K562 (cell line): ENCODE data around the gene TFF1. TPM values are rescaled to one million over a fixed set of nuclear protein-coding genes. Genes with fewer than 3 reads are reported as not detected.

Experiments
- ATAC-seq: fragments of 200-7000 bp; cut with Tn5 transposase; 3 replicates; pipeline ENCODE4 v1.9.1; 2020; ENCODE audit warnings: moderate library complexity
- BruUV-seq: library from RNA; stranded (reverse); fragments of 400-500 nt; replicated peaks from 2 replicates; lab custom pipeline; 2021; lab: Mats Ljungman, UMichigan
- CTCF ChIA-PET: fragments of 300-600 bp; formaldehyde crosslinking; extraction: SDS; loops from one replicate; lab custom pipeline; 2021; ENCODE audit warnings: low intra/inter-chr PET ratio; lab: Yijun Ruan, JAX
- POLR2A ChIA-PET: fragments of 300-600, 350-650 bp; sonication (Branson Sonifier 250); formaldehyde crosslinking; extraction: SDS; loops from one replicate; lab custom pipeline; 2021; ENCODE audit warnings: antibody characterized with exemption, inconsistent platforms; lab: Yijun Ruan, JAX
- DNase-seq, 4 experiments: peaks; one replicate each; pipeline versions ENCODE4 v3.0.0 to v3.0.0-alpha.2; 2011 to 2018; ENCODE audit warnings: low spot score in 3 of 4, mixed read lengths in 3 of 4; ENCODE audit errors: extremely low read depth in 1 of 4
- FAIRE-seq: peaks from 2 replicates; lab custom pipeline; 2011; peaks lifted over from hg19 to GRCh38; lab: Jason Lieb, UNC
- H2AFZ ChIP-seq: 2 replicates; pipeline ENCODE4 v1.6.0; 2011; ENCODE audit warnings: low read depth, low read length, control low read depth, inconsistent platforms
- H3K27ac ChIP-seq: fragments of 200-600 bp; 3 replicates; pipeline ENCODE4 v1.8.0; 2011; ENCODE audit warnings: low read depth, mild to moderate bottlenecking, control low read depth, inconsistent platforms, low read length, moderate library complexity, mixed read lengths; ENCODE audit errors: extremely low read depth
- H3K27me3 ChIP-seq, 2 experiments: fragments of 300-600 bp in 1 of 2; 2 replicates in 1 of 2; 3 replicates in 1 of 2; pipeline versions ENCODE4 v1.6.0 to v1.8.0; 2011; ENCODE audit warnings: inconsistent platforms in 2 of 2, low read length in 2 of 2, mild to moderate bottlenecking in 1 of 2, mixed read lengths in 1 of 2, moderate library complexity in 1 of 2; ENCODE audit not compliant: control insufficient read depth in 2 of 2, insufficient read depth in 2 of 2
- H3K36me3 ChIP-seq: fragments of 300-600 bp; 3 replicates; pipeline ENCODE4 v1.8.0; 2011; ENCODE audit warnings: mild to moderate bottlenecking, low read length, inconsistent platforms; ENCODE audit not compliant: control insufficient read depth, insufficient read depth
- H3K4me1 ChIP-seq, 2 experiments: fragments of 200-600 bp in 1 of 2; replicated peaks in 1 of 2; 2 replicates in 1 of 2; 3 replicates in 1 of 2; pipeline versions ENCODE4 v1.5.1 to v1.8.0; 2011; ENCODE audit warnings: inconsistent platforms in 2 of 2, low read length in 2 of 2, mild to moderate bottlenecking in 1 of 2, mixed read lengths in 1 of 2, moderate library complexity in 1 of 2; ENCODE audit not compliant: control insufficient read depth in 2 of 2, insufficient read depth in 2 of 2
- H3K4me2 ChIP-seq: 2 replicates; pipeline ENCODE4 v1.6.1; 2011; ENCODE audit warnings: low read length, control low read depth, inconsistent platforms, mixed read lengths; ENCODE audit not compliant: insufficient read depth
- H3K4me3 ChIP-seq: fragments of 200-600 bp; sonication (generic), shearing (Covaris generic); 2 replicates; pipeline ENCODE4 v1.5.1; 2016; ENCODE audit warnings: control low read depth, inconsistent platforms
- H3K79me2 ChIP-seq: fragments of 200-600 bp; 3 replicates; pipeline ENCODE4 v1.8.0; 2011; ENCODE audit warnings: low read length, inconsistent platforms; ENCODE audit not compliant: control insufficient read depth, insufficient read depth
- H3K9ac ChIP-seq, 2 experiments: 2 replicates each; pipeline versions ENCODE4 v1.6.0 to v1.6.1; 2011; ENCODE audit warnings: low read depth in 2 of 2, low read length in 2 of 2, control low read depth in 1 of 2, inconsistent platforms in 1 of 2, mild to moderate bottlenecking in 1 of 2, mixed read lengths in 1 of 2; ENCODE audit not compliant: insufficient read depth in 1 of 2
- H3K9me1 ChIP-seq: one replicate; pipeline ENCODE4 v1.6.0; 2011; ENCODE audit warnings: inconsistent platforms, mild to moderate bottlenecking, low read length, moderate library complexity; ENCODE audit not compliant: control insufficient read depth, insufficient read depth
- H3K9me3 ChIP-seq: replicated peaks from 2 replicates; pipeline ENCODE4 v1.5.1; 2011; ENCODE audit warnings: low read depth, low read length, inconsistent platforms; ENCODE audit not compliant: control insufficient read depth, insufficient read depth
- H4K20me1 ChIP-seq: replicated peaks from 2 replicates; pipeline ENCODE4 v1.6.1; 2011; ENCODE audit warnings: low read length, inconsistent platforms, mixed read lengths; ENCODE audit not compliant: control insufficient read depth, insufficient read depth
- CEBPG ChIP-seq, 3 experiments: fragments of 200-800 bp in 1 of 3; sonication (Bioruptor generic) in 1 of 3; sonication (generic) in 1 of 3; formaldehyde crosslinking in 1 of 3; IDR thresholded peaks in 2 of 3; conservative IDR thresholded peaks in 1 of 3; 2 replicates each; pipeline versions ENCODE4 v1.6.1 to v1.8.0; 2016 to 2022; ENCODE audit warnings: missing compliant biosample characterization in 2 of 3, missing genetic modification characterization in 2 of 3, mild to moderate bottlenecking in 1 of 3, missing genetic modification reagents in 1 of 3
- HDAC2 ChIP-seq: fragments of 450-650 bp; IDR thresholded peaks from 2 replicates; pipeline ENCODE4 v1.6.1; 2016; ENCODE audit warnings: mild to moderate bottlenecking
- MYBL2 ChIP-seq, 2 experiments: fragments of 450-650 bp in 1 of 2; sonication (generic) in 1 of 2; formaldehyde crosslinking in 1 of 2; IDR thresholded peaks; 2 replicates each; pipeline versions ENCODE4 v1.6.1 to v1.8.1; 2017 to 2022; ENCODE audit warnings: borderline replicate concordance in 1 of 2, inconsistent platforms in 1 of 2, low read depth in 1 of 2, mild to moderate bottlenecking in 1 of 2, missing genetic modification reagents in 1 of 2, moderate library complexity in 1 of 2
- TAF15 ChIP-seq: fragments of 200-400 bp; formaldehyde crosslinking; IDR thresholded peaks from 2 replicates; pipeline ENCODE4 v1.6.1; 2017; ENCODE audit warnings: mild to moderate bottlenecking, low read depth, low read length, moderate library complexity
- TBP ChIP-seq: optimal IDR thresholded peaks from 2 replicates; pipeline ENCODE3; 2011; ENCODE audit warnings: low read depth, low read length, improper control_type of control experiment
- TOE1 ChIP-seq, 2 experiments: fragments of 450-650 bp in 1 of 2; sonication (generic) in 1 of 2; formaldehyde crosslinking in 1 of 2; IDR thresholded peaks; 2 replicates each; pipeline versions ENCODE4 v1.7.1 to v1.8.0; 2016 to 2022; ENCODE audit warnings: borderline replicate concordance in 2 of 2, mild to moderate bottlenecking in 2 of 2, antibody characterized with exemption in 1 of 2, inconsistent platforms in 1 of 2, low read depth in 1 of 2, missing genetic modification reagents in 1 of 2, moderate library complexity in 1 of 2
- ZNF584 ChIP-seq: fragments of 200-800 bp; sonication (Bioruptor generic); IDR thresholded peaks from 2 replicates; pipeline ENCODE4 v1.6.1; 2016; ENCODE audit warnings: low read depth, mild to moderate bottlenecking, missing genetic modification characterization, missing compliant biosample characterization
- WGBS: fragments of 100-300 bp; shearing (Covaris generic); methylation state at CpG from one replicate; pipeline ENCODE4 v1.1.6; 2016; ENCODE audit warnings: low coverage, mixed read lengths; ENCODE audit not compliant: insufficient coverage; ENCODE audit errors: missing lambda C conversion rate; 5-methylcytosine and 5-hydroxymethylcytosine counted together
- in situ Hi-C: fragments of 300-500 bp; cut with MboI; formaldehyde crosslinking; loops from 4 replicates; pipeline ENCODE4 v1.15.0; 2018; ENCODE audit warnings: inconsistent platforms, mixed read lengths
- intact Hi-C: fragments of 100-400 bp; cut with micrococcal nuclease; formaldehyde crosslinking; loops from 2 replicates; pipeline ENCODE4 v1.14.2; 2022
- polyA plus RNA-seq, 8 experiments: library from polyadenylated mRNA; depleted of rRNA in 4 of 8; stranded (reverse) in 5 of 8; unstranded in 3 of 8; fragments of >200 nt; fragmentation: Nextera tagmentation in 2 of 8; fragmentation: Illumina TruSeq in 1 of 8; extraction: Ambion mirVana in 2 of 8; extraction: Trizol in 1 of 8; gene quantifications; 2 replicates each; pipeline versions ENCODE4 v1.2.1 to v1.2.3, GENCODE V29; 2011 to 2014; ENCODE audit warnings: inconsistent platforms in 1 of 8, missing spikeins in 1 of 8
- total RNA-seq, 7 experiments: library from RNA; depleted of rRNA in 6 of 7; stranded (reverse); fragments of >200 nt in 6 of 7; fragmentation: Illumina TruSeq in 2 of 7; extraction: Trizol in 2 of 7; gene quantifications; 2 replicates each; pipeline versions ENCODE4 v1.2.1 to v1.2.3, GENCODE V29; 2011 to 2021; ENCODE audit warnings: low replicate concordance in 1 of 7
- TF ChIP-seq, protein P1 (sequence below): fragments of 250-450 bp; sonication (Bioruptor Pico); IDR thresholded peaks from 2 replicates; pipeline ENCODE4 v1.4.0; 2020
- TF ChIP-seq, protein P2 (sequence below): sonication (generic); formaldehyde crosslinking; IDR thresholded peaks from 2 replicates; pipeline ENCODE4 v1.8.0; 2023; ENCODE audit warnings: missing genetic modification reagents, mild to moderate bottlenecking, borderline replicate concordance

Gene TFF1
- total and polyA plus RNA-seq, 9 of the 15 experiments (the other 6 are each of a cell fraction or from before 2014, with no cell fraction given), result 0.31 TPM; not detected in 8

GRCh38 chr21:42374457-42374856, 8.1 kb upstream of the TFF1 start:
- H3K27me3 ChIP-seq, result peaks cover 16 to 66% of the 10 kb centered on the region in 2 experiments; a peak in 4 of 5 replicates
- intact Hi-C loops (no loop called here), in situ Hi-C loops (no loop called here)
- no peaks in the 10 kb centered on the region for H3K9me1 ChIP-seq
- no peak for DNase-seq
- BruUV-seq, result no TSS peak
- H4K20me1 ChIP-seq, result peaks cover 11% of the 10 kb centered on the region; the same call in 1 of the 2 replicates
- H2AFZ ChIP-seq, result no peak overlapping the region
- no peak overlapping the region for H3K4me3 ChIP-seq
- ATAC-seq, result no peak
- WGBS, result 18% methylated on average over 7 of the region's 7 CpGs
- no peak overlapping the region for H3K9ac ChIP-seq
- H3K4me2 ChIP-seq, result no peak overlapping the region
- H3K9me3 ChIP-seq, result no peaks in the 10 kb centered on the region
- FAIRE-seq, result peak; percentile 40
- H3K4me1 ChIP-seq, result peaks cover 10 to 34% of the 10 kb centered on the region in 2 experiments; a peak in 4 of 5 replicates
- no peaks in the 10 kb centered on the region for H3K36me3 ChIP-seq
- POLR2A ChIA-PET, result no interaction called here
- CTCF ChIA-PET, result no interaction called here
- H3K27ac ChIP-seq, result no peak overlapping the region
- no peaks in the 10 kb centered on the region for H3K79me2 ChIP-seq
- TF ChIP-seq, protein P1, sequence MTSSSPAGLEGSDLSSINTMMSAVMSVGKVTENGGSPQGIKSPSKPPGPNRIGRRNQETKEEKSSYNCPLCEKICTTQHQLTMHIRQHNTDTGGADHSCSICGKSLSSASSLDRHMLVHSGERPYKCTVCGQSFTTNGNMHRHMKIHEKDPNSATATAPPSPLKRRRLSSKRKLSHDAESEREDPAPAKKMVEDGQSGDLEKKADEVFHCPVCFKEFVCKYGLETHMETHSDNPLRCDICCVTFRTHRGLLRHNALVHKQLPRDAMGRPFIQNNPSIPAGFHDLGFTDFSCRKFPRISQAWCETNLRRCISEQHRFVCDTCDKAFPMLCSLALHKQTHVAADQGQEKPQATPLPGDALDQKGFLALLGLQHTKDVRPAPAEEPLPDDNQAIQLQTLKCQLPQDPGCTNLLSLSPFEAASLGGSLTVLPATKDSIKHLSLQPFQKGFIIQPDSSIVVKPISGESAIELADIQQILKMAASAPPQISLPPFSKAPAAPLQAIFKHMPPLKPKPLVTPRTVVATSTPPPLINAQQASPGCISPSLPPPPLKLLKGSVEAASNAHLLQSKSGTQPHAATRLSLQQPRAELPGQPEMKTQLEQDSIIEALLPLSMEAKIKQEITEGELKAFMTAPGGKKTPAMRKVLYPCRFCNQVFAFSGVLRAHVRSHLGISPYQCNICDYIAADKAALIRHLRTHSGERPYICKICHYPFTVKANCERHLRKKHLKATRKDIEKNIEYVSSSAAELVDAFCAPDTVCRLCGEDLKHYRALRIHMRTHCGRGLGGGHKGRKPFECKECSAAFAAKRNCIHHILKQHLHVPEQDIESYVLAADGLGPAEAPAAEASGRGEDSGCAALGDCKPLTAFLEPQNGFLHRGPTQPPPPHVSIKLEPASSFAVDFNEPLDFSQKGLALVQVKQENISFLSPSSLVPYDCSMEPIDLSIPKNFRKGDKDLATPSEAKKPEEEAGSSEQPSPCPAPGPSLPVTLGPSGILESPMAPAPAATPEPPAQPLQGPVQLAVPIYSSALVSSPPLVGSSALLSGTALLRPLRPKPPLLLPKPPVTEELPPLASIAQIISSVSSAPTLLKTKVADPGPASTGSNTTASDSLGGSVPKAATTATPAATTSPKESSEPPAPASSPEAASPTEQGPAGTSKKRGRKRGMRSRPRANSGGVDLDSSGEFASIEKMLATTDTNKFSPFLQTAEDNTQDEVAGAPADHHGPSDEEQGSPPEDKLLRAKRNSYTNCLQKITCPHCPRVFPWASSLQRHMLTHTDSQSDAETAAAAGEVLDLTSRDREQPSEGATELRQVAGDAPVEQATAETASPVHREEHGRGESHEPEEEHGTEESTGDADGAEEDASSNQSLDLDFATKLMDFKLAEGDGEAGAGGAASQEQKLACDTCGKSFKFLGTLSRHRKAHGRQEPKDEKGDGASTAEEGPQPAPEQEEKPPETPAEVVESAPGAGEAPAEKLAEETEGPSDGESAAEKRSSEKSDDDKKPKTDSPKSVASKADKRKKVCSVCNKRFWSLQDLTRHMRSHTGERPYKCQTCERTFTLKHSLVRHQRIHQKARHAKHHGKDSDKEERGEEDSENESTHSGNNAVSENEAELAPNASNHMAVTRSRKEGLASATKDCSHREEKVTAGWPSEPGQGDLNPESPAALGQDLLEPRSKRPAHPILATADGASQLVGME (CRISPR knock-in tag), result no peak
- TF ChIP-seq MYBL2 (IDR thresholded peaks at IDR 0.05; ENCODE audit: low read depth) (no peak), MYBL2 (CRISPR knock-in tag; IDR thresholded peaks at IDR 0.05; ENCODE audit: borderline replicate concordance) (no peak), TBP (no peak), CEBPG (CRISPR knock-in tag; IDR thresholded peaks at IDR 0.05) (no peak), CEBPG (tag; conservative IDR thresholded peaks at IDR 0.05 in 1 of 2, IDR thresholded peaks at IDR 0.05 in 1 of 2) (no peak), TAF15 (no peak), HDAC2 (no peak), ZNF584 (CRISPR knock-in tag) (no peak), TOE1 (IDR thresholded peaks at IDR 0.05; ENCODE audit: borderline replicate concordance) (no peak), TOE1 (CRISPR knock-in tag; IDR thresholded peaks at IDR 0.05; ENCODE audit: borderline replicate concordance, low read depth) (no peak)
- TF ChIP-seq, protein P2, sequence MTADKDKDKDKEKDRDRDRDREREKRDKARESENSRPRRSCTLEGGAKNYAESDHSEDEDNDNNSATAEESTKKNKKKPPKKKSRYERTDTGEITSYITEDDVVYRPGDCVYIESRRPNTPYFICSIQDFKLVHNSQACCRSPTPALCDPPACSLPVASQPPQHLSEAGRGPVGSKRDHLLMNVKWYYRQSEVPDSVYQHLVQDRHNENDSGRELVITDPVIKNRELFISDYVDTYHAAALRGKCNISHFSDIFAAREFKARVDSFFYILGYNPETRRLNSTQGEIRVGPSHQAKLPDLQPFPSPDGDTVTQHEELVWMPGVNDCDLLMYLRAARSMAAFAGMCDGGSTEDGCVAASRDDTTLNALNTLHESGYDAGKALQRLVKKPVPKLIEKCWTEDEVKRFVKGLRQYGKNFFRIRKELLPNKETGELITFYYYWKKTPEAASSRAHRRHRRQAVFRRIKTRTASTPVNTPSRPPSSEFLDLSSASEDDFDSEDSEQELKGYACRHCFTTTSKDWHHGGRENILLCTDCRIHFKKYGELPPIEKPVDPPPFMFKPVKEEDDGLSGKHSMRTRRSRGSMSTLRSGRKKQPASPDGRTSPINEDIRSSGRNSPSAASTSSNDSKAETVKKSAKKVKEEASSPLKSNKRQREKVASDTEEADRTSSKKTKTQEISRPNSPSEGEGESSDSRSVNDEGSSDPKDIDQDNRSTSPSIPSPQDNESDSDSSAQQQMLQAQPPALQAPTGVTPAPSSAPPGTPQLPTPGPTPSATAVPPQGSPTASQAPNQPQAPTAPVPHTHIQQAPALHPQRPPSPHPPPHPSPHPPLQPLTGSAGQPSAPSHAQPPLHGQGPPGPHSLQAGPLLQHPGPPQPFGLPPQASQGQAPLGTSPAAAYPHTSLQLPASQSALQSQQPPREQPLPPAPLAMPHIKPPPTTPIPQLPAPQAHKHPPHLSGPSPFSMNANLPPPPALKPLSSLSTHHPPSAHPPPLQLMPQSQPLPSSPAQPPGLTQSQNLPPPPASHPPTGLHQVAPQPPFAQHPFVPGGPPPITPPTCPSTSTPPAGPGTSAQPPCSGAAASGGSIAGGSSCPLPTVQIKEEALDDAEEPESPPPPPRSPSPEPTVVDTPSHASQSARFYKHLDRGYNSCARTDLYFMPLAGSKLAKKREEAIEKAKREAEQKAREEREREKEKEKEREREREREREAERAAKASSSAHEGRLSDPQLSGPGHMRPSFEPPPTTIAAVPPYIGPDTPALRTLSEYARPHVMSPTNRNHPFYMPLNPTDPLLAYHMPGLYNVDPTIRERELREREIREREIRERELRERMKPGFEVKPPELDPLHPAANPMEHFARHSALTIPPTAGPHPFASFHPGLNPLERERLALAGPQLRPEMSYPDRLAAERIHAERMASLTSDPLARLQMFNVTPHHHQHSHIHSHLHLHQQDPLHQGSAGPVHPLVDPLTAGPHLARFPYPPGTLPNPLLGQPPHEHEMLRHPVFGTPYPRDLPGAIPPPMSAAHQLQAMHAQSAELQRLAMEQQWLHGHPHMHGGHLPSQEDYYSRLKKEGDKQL (CRISPR knock-in tag), result no peak
